IMR-90 (cell line): ENCODE measurements around the gene P2RX7. TPM values are rescaled to one million over a fixed set of nuclear protein-coding genes. Genes with fewer than 3 reads are reported as not detected.

ENCODE experiments used
- ATAC-seq: fragments of 200-7000 bp; cut with Tn5 transposase; 2 replicates; pipeline ENCODE4 v1.9.1; 2020; ENCODE audit warnings: low read depth, mild to moderate bottlenecking, moderate library complexity
- BruUV-seq: library from RNA; stranded (reverse); fragments of 400-500 nt; replicated peaks from 2 replicates; lab custom pipeline; 2021; lab: Mats Ljungman, UMichigan
- CTCF ChIA-PET: fragments of 300-600 bp; formaldehyde crosslinking; extraction: SDS; loops from one replicate; lab custom pipeline; 2021; ENCODE audit warnings: antibody characterized with exemption; lab: Yijun Ruan, JAX
- POLR2A ChIA-PET: fragments of 300-600 bp; sonication (Branson Sonifier 250); formaldehyde crosslinking; loops from one replicate; lab custom pipeline; 2022; ENCODE audit warnings: antibody characterized with exemption; ENCODE audit not compliant: unreplicated experiment; lab: Charles Lee
- DNase-seq: peaks from one replicate; pipeline ENCODE4 v3.0.0; 2013
- H2AFZ ChIP-seq: replicated peaks from 2 replicates; pipeline ENCODE3; 2013; ENCODE audit warnings: low read length, mild to moderate bottlenecking; ENCODE audit not compliant: poor library complexity
- H2AK5ac ChIP-seq: 2 replicates; pipeline ENCODE4 v1.6.1; 2013; ENCODE audit warnings: low read depth, low read length, inconsistent platforms
- H2AK9ac ChIP-seq: replicated peaks from 2 replicates; pipeline ENCODE3; 2013; ENCODE audit warnings: mild to moderate bottlenecking, low read depth, low read length, moderate library complexity; ENCODE audit not compliant: poor library complexity
- H2BK120ac ChIP-seq: 2 replicates; pipeline ENCODE4 v1.6.1; 2013; ENCODE audit warnings: low read depth, low read length, inconsistent platforms
- H2BK15ac ChIP-seq: 3 replicates; pipeline ENCODE4 v1.6.1; 2013; ENCODE audit warnings: low read depth, low read length, inconsistent platforms
- H2BK20ac ChIP-seq: 2 replicates; pipeline ENCODE4 v1.6.1; 2013; ENCODE audit warnings: low read depth, mild to moderate bottlenecking, inconsistent platforms, low read length, moderate library complexity
- H2BK5ac ChIP-seq: 2 replicates; pipeline ENCODE4 v1.6.1; 2013; ENCODE audit warnings: mild to moderate bottlenecking, low read depth, low read length, inconsistent platforms; ENCODE audit not compliant: poor library complexity, severe bottlenecking
- H3K14ac ChIP-seq: replicated peaks from 2 replicates; pipeline ENCODE4 v1.6.1; 2013; ENCODE audit warnings: low read depth, low read length, inconsistent platforms
- H3K18ac ChIP-seq: 2 replicates; pipeline ENCODE4 v1.6.1; 2013; ENCODE audit warnings: low read depth, low read length, control low read depth
- H3K23ac ChIP-seq: 2 replicates; pipeline ENCODE4 v1.6.1; 2013; ENCODE audit warnings: low read depth, low read length, inconsistent platforms
- H3K27ac ChIP-seq: 2 replicates; pipeline ENCODE4 v1.5.1; 2013; ENCODE audit warnings: mild to moderate bottlenecking, control low read depth, low read length; ENCODE audit not compliant: insufficient read depth
- H3K27me3 ChIP-seq: 2 replicates; pipeline ENCODE4 v1.6.1; 2013; ENCODE audit warnings: low read length; ENCODE audit not compliant: control insufficient read depth, insufficient read depth
- H3K36me3 ChIP-seq: 2 replicates; pipeline ENCODE4 v1.6.1; 2013; ENCODE audit warnings: low read length, mixed read lengths; ENCODE audit not compliant: control insufficient read depth, insufficient read depth
- H3K4ac ChIP-seq: 2 replicates; pipeline ENCODE4 v1.6.1; 2013; ENCODE audit warnings: low read depth, low read length, inconsistent platforms
- H3K4me1 ChIP-seq: 2 replicates; pipeline ENCODE4 v1.6.1; 2013; ENCODE audit warnings: low read length, mixed read lengths; ENCODE audit not compliant: control insufficient read depth, insufficient read depth
- H3K4me2 ChIP-seq: 2 replicates; pipeline ENCODE4 v1.6.1; 2013; ENCODE audit warnings: low read depth, mild to moderate bottlenecking, control low read depth, low read length, moderate library complexity
- H3K4me3 ChIP-seq: 2 replicates; pipeline ENCODE4 v1.5.1; 2013; ENCODE audit warnings: low read depth, mild to moderate bottlenecking, control low read depth, low read length, moderate library complexity; ENCODE audit not compliant: insufficient read depth
- H3K56ac ChIP-seq: 2 replicates; pipeline ENCODE4 v1.6.1; 2013; ENCODE audit warnings: low read length, inconsistent platforms; ENCODE audit not compliant: insufficient read depth; ENCODE audit errors: extremely low read depth
- H3K79me1 ChIP-seq, 2 experiments: 2 replicates each; pipeline ENCODE4 v1.6.1; 2013; ENCODE audit warnings: low read length in 2 of 2, inconsistent platforms in 1 of 2, low read depth in 1 of 2
- H3K9ac ChIP-seq: 2 replicates; pipeline ENCODE4 v1.6.1; 2013; ENCODE audit warnings: low read depth, low read length, control low read depth
- H3K9me1 ChIP-seq: 2 replicates; pipeline ENCODE4 v1.6.1; 2013; ENCODE audit warnings: low read length, inconsistent platforms; ENCODE audit not compliant: insufficient read depth
- H3K9me3 ChIP-seq: 2 replicates; pipeline ENCODE4 v1.6.1; 2013; ENCODE audit warnings: low read length; ENCODE audit not compliant: control insufficient read depth, insufficient read depth
- H4K20me1 ChIP-seq: 2 replicates; pipeline ENCODE4 v1.6.1; 2013; ENCODE audit warnings: low read length, inconsistent platforms; ENCODE audit not compliant: insufficient read depth
- H4K5ac ChIP-seq: 2 replicates; pipeline ENCODE4 v1.6.1; 2013; ENCODE audit warnings: mild to moderate bottlenecking, low read depth, low read length, control low read depth
- H4K8ac ChIP-seq, 2 experiments: 2 replicates each; pipeline ENCODE4 v1.6.1; 2013; ENCODE audit warnings: low read depth in 2 of 2, low read length in 2 of 2, control low read depth in 1 of 2, inconsistent platforms in 1 of 2
- H4K91ac ChIP-seq: 2 replicates; pipeline ENCODE4 v1.6.1; 2013; ENCODE audit warnings: low read depth, low read length, inconsistent platforms; ENCODE audit not compliant: insufficient read depth
- CEBPB ChIP-seq: IDR thresholded peaks from 2 replicates; pipeline ENCODE4 v1.6.1; 2012; ENCODE audit warnings: low read depth, low read length, improper control_type of control experiment
- CTCF ChIP-seq: conservative IDR thresholded peaks from 2 replicates; pipeline ENCODE4 v1.5.1; 2012; ENCODE audit warnings: mild to moderate bottlenecking, low read depth, low read length, improper control_type of control experiment
- MAZ ChIP-seq: IDR thresholded peaks from 2 replicates; pipeline ENCODE4 v1.6.1; 2012; ENCODE audit warnings: low read depth, mild to moderate bottlenecking, low read length, improper control_type of control experiment, moderate library complexity, borderline replicate concordance
- MXI1 ChIP-seq: IDR thresholded peaks from 2 replicates; pipeline ENCODE4 v1.6.1; 2012; ENCODE audit warnings: low read depth, mild to moderate bottlenecking, low read length, moderate library complexity, borderline replicate concordance
- WGBS, 2 experiments: methylation state at CpG; one replicate each; pipeline versions ENCODE4 v1.1.5 to v1.1.7; 2013; ENCODE audit warnings: missing lambda C conversion rate in 2 of 2; ENCODE audit not compliant: insufficient read length in 1 of 2; ENCODE audit errors: extremely low coverage in 2 of 2; 5-methylcytosine and 5-hydroxymethylcytosine counted together
- dilution Hi-C: fragments of 300-500 bp; cut with HindIII; formaldehyde crosslinking; loops from one replicate; pipeline ENCODE4 v1.14.3; 2018; ENCODE audit warnings: low sequenced_read_pairs; ENCODE audit not compliant: unreplicated experiment
- in situ Hi-C: fragments of 300-500 bp; cut with MboI; formaldehyde crosslinking; loops from 3 replicates; pipeline ENCODE4 v1.14.3; 2019; ENCODE audit warnings: low sequenced_read_pairs, inconsistent platforms, mixed read lengths
- intact Hi-C: fragments of 100-400 bp; cut with micrococcal nuclease; formaldehyde crosslinking; loops from 2 replicates; pipeline ENCODE4 v1.10.0; 2022
- polyA plus RNA-seq, 3 experiments: library from polyadenylated mRNA; depleted of rRNA; stranded (reverse); fragments of >200 nt; gene quantifications; 2 replicates each; pipeline ENCODE4 v1.2.3, GENCODE V29; 2012; ENCODE audit warnings: low replicate concordance in 1 of 3
- total RNA-seq: library from RNA; depleted of rRNA; stranded (reverse); fragments of >200 nt; gene quantifications from 2 replicates; pipeline ENCODE4 v1.2.3, GENCODE V29; 2012

Gene P2RX7
- total and polyA plus RNA-seq, 2 of the 4 experiments (the other 2 are of a cell fraction), result 0.07 to 0.18 TPM

GRCh38 chr12:121142171-121142950 is 9.7 kb downstream of the P2RX7 start:
- Histone ChIP-seq H3K4me1 (no peaks in the 10 kb centered on the region), H2BK20ac (no peak overlapping the region), H2AK9ac (no peak overlapping the region), H2BK5ac (no peak overlapping the region), H2AFZ (no peak overlapping the region), H3K79me1 (no peaks in the 10 kb centered on the region), H3K27ac (no peak overlapping the region), H3K9me1 (no peaks in the 10 kb centered on the region; the same call in 1 of the 2 replicates), H4K91ac (no peak overlapping the region), H3K27me3 (no peaks in the 10 kb centered on the region; the same call in 1 of the 2 replicates), H3K14ac (no peak overlapping the region), H3K9me3 (peaks cover 3% of the 10 kb centered on the region; the same call in 1 of the 2 replicates), H3K18ac (no peak overlapping the region), H4K20me1 (no peaks in the 10 kb centered on the region), H4K8ac (no peak overlapping the region), H2BK15ac (no peak overlapping the region), H3K4ac (no peak overlapping the region), H2BK120ac (no peak overlapping the region), H3K4me3 (no peak overlapping the region), H3K36me3 (no peaks in the 10 kb centered on the region), H3K9ac (no peak overlapping the region), H4K5ac (no peak overlapping the region), H3K4me2 (no peak overlapping the region), H3K23ac (no peak overlapping the region), H2AK5ac (no peak overlapping the region), H3K56ac (no peak overlapping the region)
- 86% methylated on average over 10 of the region's 11 CpGs; no CpG with 5 or more reads in 1 of the 2 experiments for WGBS, 2 experiments
- no TSS peak for BruUV-seq
- ChIA-PET POLR2A (no interaction called here), CTCF (no interaction called here)
- no peak for TF ChIP-seq CTCF
- no peak for TF ChIP-seq MAZ
- no peak for TF ChIP-seq CEBPB
- TF ChIP-seq MXI1, result no peak
- intact Hi-C loops, result no loop called here
- DNase-seq (no peak), ATAC-seq (no peak)
- in situ Hi-C loops, result no loop called here
- dilution Hi-C loops, result no loop called here
